Caco-2 (cell line): ENCODE results near the gene IL11. TPM values are rescaled to one million over a fixed set of nuclear protein-coding genes. Genes with fewer than 3 reads are reported as not detected.

ENCODE experiments used
- BruUV-seq: library from RNA; stranded (reverse); fragments of 400-500 nt; replicated peaks from 2 replicates; lab custom pipeline; 2021; lab: Mats Ljungman, UMichigan
- CTCF ChIA-PET: fragments of 300-600 bp; sonication (Branson Sonifier 250); formaldehyde crosslinking; loops from one replicate; lab custom pipeline; 2022; ENCODE audit warnings: antibody characterized with exemption; lab: Charles Lee
- POLR2A ChIA-PET: fragments of 300-600 bp; sonication (Branson Sonifier 250); formaldehyde crosslinking; loops from one replicate; lab custom pipeline; 2022; ENCODE audit warnings: antibody characterized with exemption; lab: Charles Lee
- DNase-seq, 2 experiments: peaks; one replicate each; pipeline versions ENCODE4 v3.0.0 to v3.0.0-alpha.2; 2020 to 2022
- H3K27me3 ChIP-seq: replicated peaks from 2 replicates; pipeline ENCODE4 v1.6.0; 2011; ENCODE audit warnings: low read length; ENCODE audit not compliant: control insufficient read depth, insufficient read depth
- H3K36me3 ChIP-seq: 2 replicates; pipeline ENCODE4 v1.5.1; 2011; ENCODE audit warnings: low read length; ENCODE audit not compliant: control insufficient read depth, insufficient read depth
- H3K4me1 ChIP-seq: fragments of 250-450 bp; sonication (Bioruptor Pico); 2 replicates; pipeline ENCODE4 v1.5.1; 2020; ENCODE audit warnings: mild to moderate bottlenecking
- H3K4me3 ChIP-seq: 2 replicates; pipeline ENCODE4 v1.5.1; 2011; ENCODE audit warnings: low read depth, mild to moderate bottlenecking, control low read depth, low read length
- H3K9me3 ChIP-seq: fragments of 250-450 bp; sonication (Bioruptor Pico); 2 replicates; pipeline ENCODE4 v1.5.1; 2020; ENCODE audit warnings: mild to moderate bottlenecking, moderate library complexity
- H3K27ac Mint-ChIP-seq: one replicate; pipeline ENCODE4 v1.8.0; 2022; ENCODE audit warnings: mixed read lengths; ENCODE audit not compliant: unreplicated experiment
- H3K27me3 Mint-ChIP-seq: one replicate; pipeline ENCODE4 v1.8.0; 2022; ENCODE audit warnings: mixed read lengths; ENCODE audit not compliant: insufficient read depth, unreplicated experiment
- H3K36me3 Mint-ChIP-seq: one replicate; pipeline ENCODE4 v1.8.0; 2022; ENCODE audit warnings: mild to moderate bottlenecking, mixed read lengths; ENCODE audit not compliant: insufficient read depth, unreplicated experiment
- H3K4me1 Mint-ChIP-seq: one replicate; pipeline ENCODE4 v1.8.0; 2022; ENCODE audit warnings: low read depth, mixed read lengths; ENCODE audit not compliant: unreplicated experiment
- H3K4me3 Mint-ChIP-seq: one replicate; pipeline ENCODE4 v1.8.0; 2022; ENCODE audit warnings: mild to moderate bottlenecking, moderate library complexity, mixed read lengths; ENCODE audit not compliant: unreplicated experiment
- H3K9me3 Mint-ChIP-seq: one replicate; pipeline ENCODE4 v1.8.0; 2022; ENCODE audit warnings: mixed read lengths; ENCODE audit not compliant: unreplicated experiment
- CTCF ChIP-seq, 2 experiments: fragments of 200-600 bp in 1 of 2; IDR thresholded peaks; 1 replicate in 1 of 2; 2 replicates in 1 of 2; pipeline versions ENCODE4 v1.5.1 to v1.8.0; 2011 to 2022; ENCODE audit warnings: antibody characterized with exemption in 1 of 2, control low read depth in 1 of 2, inconsistent platforms in 1 of 2, low read depth in 1 of 2, low read length in 1 of 2, mild to moderate bottlenecking in 1 of 2, moderate library complexity in 1 of 2; ENCODE audit not compliant: insufficient read depth in 1 of 2, severe bottlenecking in 1 of 2, unreplicated experiment in 1 of 2
- intact Hi-C: fragments of 100-400 bp; cut with micrococcal nuclease; formaldehyde crosslinking; loops from one replicate; pipeline ENCODE4 v1.10.0; 2022; ENCODE audit not compliant: unreplicated experiment
- total RNA-seq: library from RNA; stranded (reverse); gene quantifications from 2 replicates; pipeline ENCODE4 v1.2.3, GENCODE V29; 2022

Gene IL11
- total RNA-seq, 1 experiment from 2014 or later, result 0.70 TPM

- H3K4me1 Mint-ChIP-seq, result peaks cover 2% of the 10 kb centered on the region
- Histone ChIP-seq H3K9me3 (no peaks in the 10 kb centered on the region), H3K4me3 (no peak overlapping the region), H3K36me3 (peaks cover 6% of the 10 kb centered on the region; the same call in 1 of the 2 replicates), H3K27me3 (no peaks in the 10 kb centered on the region), H3K4me1 (no peaks in the 10 kb centered on the region)
- no peak for TF ChIP-seq CTCF (IDR thresholded peaks at IDR 0.05; ENCODE audit: insufficient read depth in 1 of 2, low read depth in 1 of 2, low read length in 1 of 2, severe bottlenecking in 1 of 2, unreplicated experiment in 1 of 2)
- no peak for DNase-seq
- H3K27ac Mint-ChIP-seq, result peak overlapping the region; percentile 17
- H3K4me3 Mint-ChIP-seq, result peak overlapping the region; percentile 14
- ChIA-PET POLR2A (no interaction called here), CTCF (no interaction called here)
- H3K36me3 Mint-ChIP-seq, result peaks cover 80% of the 10 kb centered on the region
- H3K27me3 Mint-ChIP-seq, result no peaks in the 10 kb centered on the region
- no peaks in the 10 kb centered on the region for H3K9me3 Mint-ChIP-seq
- intact Hi-C loops, result loop anchor here (10.0 kb wide), 1 partner anchor 104 kb away; no protein-coding TSS in a partner anchor
- BruUV-seq, result no TSS peak
Measured at GRCh38 chr19:55400281-55401087, 30.2 kb upstream of the IL11 start.

- Mint-ChIP-seq H3K4me1 (no peaks in the 10 kb centered on the region), H3K4me3 (no peak overlapping the region), H3K27me3 (no peaks in the 10 kb centered on the region), H3K27ac (peak overlapping the region; percentile 56), H3K36me3 (peaks cover 60% of the 10 kb centered on the region), H3K9me3 (no peaks in the 10 kb centered on the region)
- DNase-seq, result no peak
- intact Hi-C loops, result no loop called here
- peaks cover 4% of the 10 kb centered on the region; the same call in 1 of the 2 replicates for H3K36me3 ChIP-seq
- no peaks in the 10 kb centered on the region for H3K27me3 ChIP-seq
- ChIA-PET POLR2A (interaction anchor here (1.5 kb wide), 1 partner anchor 9 kb away, joined by 15 read pairs; the partner anchor contains the start of gene UBE2S), CTCF (interaction anchor here (0.6 kb wide), 1 partner anchor 105 kb away, joined by 3 read pairs; no protein-coding TSS in a partner anchor)
- BruUV-seq, result no TSS peak
- no peaks in the 10 kb centered on the region for H3K9me3 ChIP-seq
- TF ChIP-seq CTCF (IDR thresholded peaks at IDR 0.05; ENCODE audit: insufficient read depth in 1 of 2, low read depth in 1 of 2, low read length in 1 of 2, severe bottlenecking in 1 of 2, unreplicated experiment in 1 of 2), result no peak
- no peak overlapping the region for H3K4me3 ChIP-seq
- no peaks in the 10 kb centered on the region for H3K4me1 ChIP-seq
Measured at GRCh38 chr19:55398200-55398925, 28.1 kb upstream of the IL11 start.
